OCI-LY7 (cell line): ENCODE data around the gene HAUS2.

Experiments used
- EZH2phosphoT487 ChIP-seq: fragments of 200-600 bp; sonication (generic); IDR thresholded peaks from 2 replicates; pipeline ENCODE4 v1.6.1; 2018; ENCODE audit warnings: low read depth, borderline replicate concordance, mild to moderate bottlenecking, mixed run types, antibody characterized with exemption, low read length, moderate library complexity, mixed read lengths
- TF ChIP-seq, protein P1 (sequence below): fragments of 200-600 bp; sonication (generic); conservative IDR thresholded peaks from 2 replicates; pipeline ENCODE4 v1.5.1; 2014; ENCODE audit warnings: mild to moderate bottlenecking, antibody characterized with exemption, low read length, moderate library complexity, mixed read lengths

DNA sequence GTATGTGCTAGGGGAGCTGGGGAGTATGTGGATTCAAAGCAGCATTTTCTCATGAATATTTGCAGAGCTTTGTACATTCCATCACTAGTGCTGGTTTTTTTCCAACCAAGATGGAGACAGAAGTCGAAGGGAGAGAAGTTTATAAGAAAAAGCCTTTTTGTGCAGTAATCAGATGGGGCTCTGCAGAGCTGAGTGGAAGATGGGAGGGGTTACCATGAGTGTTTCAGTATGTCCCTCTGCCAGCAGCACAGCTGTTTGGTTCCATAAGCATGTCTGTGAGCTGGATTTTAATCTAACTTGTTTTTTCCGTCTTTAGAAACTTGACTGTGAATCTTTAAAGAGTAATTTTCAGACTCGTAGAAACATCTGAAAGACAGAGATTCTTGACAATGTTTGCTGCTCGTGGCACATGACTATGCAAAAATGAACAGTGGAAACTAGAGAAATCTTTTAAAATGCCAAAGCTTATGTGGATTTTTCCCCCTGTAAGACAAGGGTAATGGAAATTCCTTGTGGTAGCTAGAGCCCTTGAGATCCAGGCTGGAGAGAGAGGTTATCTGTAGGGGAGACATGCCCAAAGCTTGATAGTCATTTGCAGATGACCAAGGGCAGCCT, 47.1 kb downstream of the HAUS2 start:
- TF ChIP-seq, protein P1, sequence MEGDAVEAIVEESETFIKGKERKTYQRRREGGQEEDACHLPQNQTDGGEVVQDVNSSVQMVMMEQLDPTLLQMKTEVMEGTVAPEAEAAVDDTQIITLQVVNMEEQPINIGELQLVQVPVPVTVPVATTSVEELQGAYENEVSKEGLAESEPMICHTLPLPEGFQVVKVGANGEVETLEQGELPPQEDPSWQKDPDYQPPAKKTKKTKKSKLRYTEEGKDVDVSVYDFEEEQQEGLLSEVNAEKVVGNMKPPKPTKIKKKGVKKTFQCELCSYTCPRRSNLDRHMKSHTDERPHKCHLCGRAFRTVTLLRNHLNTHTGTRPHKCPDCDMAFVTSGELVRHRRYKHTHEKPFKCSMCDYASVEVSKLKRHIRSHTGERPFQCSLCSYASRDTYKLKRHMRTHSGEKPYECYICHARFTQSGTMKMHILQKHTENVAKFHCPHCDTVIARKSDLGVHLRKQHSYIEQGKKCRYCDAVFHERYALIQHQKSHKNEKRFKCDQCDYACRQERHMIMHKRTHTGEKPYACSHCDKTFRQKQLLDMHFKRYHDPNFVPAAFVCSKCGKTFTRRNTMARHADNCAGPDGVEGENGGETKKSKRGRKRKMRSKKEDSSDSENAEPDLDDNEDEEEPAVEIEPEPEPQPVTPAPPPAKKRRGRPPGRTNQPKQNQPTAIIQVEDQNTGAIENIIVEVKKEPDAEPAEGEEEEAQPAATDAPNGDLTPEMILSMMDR, result no peak
- TF ChIP-seq EZH2phosphoT487, result no peak
